ENCODE measurements around the gene SOD3. TPM values are rescaled to one million over a fixed set of nuclear protein-coding genes. Genes with fewer than 3 reads are reported as not detected.

The SOD3 gene
- total RNA-seq, 2 donors from 2014 or later, result not detected

DNA sequence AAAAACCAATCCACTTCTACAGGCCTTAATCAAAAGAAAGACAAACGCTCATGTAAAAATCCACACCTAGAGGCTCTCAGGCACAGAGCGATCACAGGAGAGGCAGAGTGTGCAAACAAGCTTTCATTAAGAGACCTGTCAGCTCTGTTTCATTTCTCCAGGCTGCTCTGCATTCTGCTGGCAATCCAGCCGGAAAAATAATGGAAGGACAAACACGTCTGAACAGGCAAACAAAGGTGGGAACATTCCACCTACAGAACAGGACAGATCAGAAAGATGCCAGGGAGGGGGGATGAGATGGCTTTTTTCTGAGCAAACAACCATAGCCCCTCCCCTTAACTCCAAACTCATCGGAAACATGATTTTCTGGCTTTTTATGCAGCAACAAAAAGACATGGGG lies 9.7 kb downstream of the SOD3 start:
- H3K4me3 Mint-ChIP-seq, result no peak overlapping the region
- H3K9me3 Mint-ChIP-seq, result no peaks in the 10 kb centered on the region
- peaks cover 40% of the 10 kb centered on the region for H3K27me3 Mint-ChIP-seq
- no peaks in the 10 kb centered on the region for H3K36me3 Mint-ChIP-seq (ENCODE audit: low read depth)
- no peak overlapping the region for H3K27ac Mint-ChIP-seq
- no peaks in the 10 kb centered on the region for H3K4me1 Mint-ChIP-seq
- ATAC-seq (replicated peaks), result no peak

GRCh38 chr4:24805566-24805965 lies 10.2 kb downstream of the SOD3 start:
- no peaks in the 10 kb centered on the region for H3K4me1 Mint-ChIP-seq
- H3K27me3 Mint-ChIP-seq, result peaks cover 35% of the 10 kb centered on the region
- no peaks in the 10 kb centered on the region for H3K36me3 Mint-ChIP-seq (ENCODE audit: low read depth)
- H3K27ac Mint-ChIP-seq, result no peak overlapping the region
- no peaks in the 10 kb centered on the region for H3K9me3 Mint-ChIP-seq
- ATAC-seq (replicated peaks), result no peak
- no peak overlapping the region for H3K4me3 Mint-ChIP-seq

GRCh38 chr4:24806206-24806990 lies 11.0 kb downstream of the SOD3 start:
- ATAC-seq (replicated peaks), result no peak
- Mint-ChIP-seq H3K27me3 (peaks cover 27% of the 10 kb centered on the region), H3K9me3 (no peaks in the 10 kb centered on the region), H3K27ac (no peak overlapping the region), H3K4me1 (no peaks in the 10 kb centered on the region), H3K36me3 (ENCODE audit: low read depth) (no peaks in the 10 kb centered on the region), H3K4me3 (no peak overlapping the region)

DNA sequence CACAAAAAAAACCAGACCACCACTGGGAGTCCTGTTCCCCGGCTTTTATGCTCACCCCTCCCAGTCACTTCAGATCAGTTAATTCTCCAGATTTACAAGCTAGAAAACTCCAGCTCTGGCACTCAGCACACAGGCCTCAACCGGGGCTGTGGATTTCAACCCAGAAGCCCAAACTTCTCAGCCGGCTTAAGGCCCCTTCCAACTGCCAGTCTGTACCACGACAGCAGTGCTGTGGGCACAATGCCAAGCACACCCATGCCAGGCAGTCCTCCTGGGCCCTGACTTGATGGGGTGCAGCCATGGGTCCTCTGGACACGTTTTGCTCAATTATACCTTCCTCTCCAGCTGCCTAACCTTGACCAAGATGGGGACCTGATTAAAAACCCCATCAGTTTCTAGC lies 12.2 kb downstream of the SOD3 start:
- Mint-ChIP-seq H3K36me3 (ENCODE audit: low read depth) (no peaks in the 10 kb centered on the region), H3K27ac (no peak overlapping the region), H3K9me3 (peaks cover 6% of the 10 kb centered on the region), H3K4me3 (no peak overlapping the region), H3K27me3 (peaks cover 22% of the 10 kb centered on the region), H3K4me1 (no peaks in the 10 kb centered on the region)
- no peak for ATAC-seq (replicated peaks)

GRCh38 chr4:24808261-24808660 lies 12.9 kb downstream of the SOD3 start:
- no peak overlapping the region for H3K27ac Mint-ChIP-seq
- H3K4me1 Mint-ChIP-seq, result no peaks in the 10 kb centered on the region
- H3K9me3 Mint-ChIP-seq, result peaks cover 6% of the 10 kb centered on the region
- H3K4me3 Mint-ChIP-seq, result no peak overlapping the region
- H3K27me3 Mint-ChIP-seq, result peaks cover 17% of the 10 kb centered on the region
- H3K36me3 Mint-ChIP-seq (ENCODE audit: low read depth), result no peaks in the 10 kb centered on the region
- no peak for ATAC-seq (replicated peaks)

GRCh38 chr4:24808955-24809354 lies 13.6 kb downstream of the SOD3 start:
- H3K27me3 Mint-ChIP-seq, result peaks cover 14% of the 10 kb centered on the region
- peaks cover 6% of the 10 kb centered on the region for H3K9me3 Mint-ChIP-seq
- no peak overlapping the region for H3K4me3 Mint-ChIP-seq
- no peak overlapping the region for H3K27ac Mint-ChIP-seq
- no peaks in the 10 kb centered on the region for H3K36me3 Mint-ChIP-seq (ENCODE audit: low read depth)
- ATAC-seq (replicated peaks), result no peak
- no peaks in the 10 kb centered on the region for H3K4me1 Mint-ChIP-seq

DNA sequence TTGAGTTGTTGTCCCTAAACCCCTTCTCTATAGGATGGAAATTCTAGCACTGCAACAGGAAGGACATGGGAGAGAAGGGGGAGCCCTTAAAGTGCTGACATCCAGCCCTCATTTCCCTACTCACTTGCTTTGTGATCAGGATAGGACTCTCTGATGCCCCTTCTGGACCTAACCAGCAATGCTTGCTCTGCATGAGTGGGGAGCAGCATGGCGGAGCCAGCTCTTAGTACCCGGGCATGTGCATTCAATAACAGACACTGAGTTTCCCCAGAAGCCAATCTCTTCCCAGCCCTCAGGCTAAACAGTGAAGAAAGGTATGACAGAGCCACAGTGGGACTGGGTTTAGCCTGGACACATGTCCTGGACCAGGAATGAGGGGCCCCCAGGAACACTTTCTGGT lies 14.0 kb downstream of the SOD3 start:
- Mint-ChIP-seq H3K9me3 (peaks cover 6% of the 10 kb centered on the region), H3K27me3 (peaks cover 13% of the 10 kb centered on the region), H3K36me3 (ENCODE audit: low read depth) (no peaks in the 10 kb centered on the region), H3K4me1 (no peaks in the 10 kb centered on the region), H3K4me3 (no peak overlapping the region), H3K27ac (no peak overlapping the region)
- no peak for ATAC-seq (replicated peaks)

- Mint-ChIP-seq H3K36me3 (ENCODE audit: low read depth) (no peaks in the 10 kb centered on the region), H3K4me3 (no peak overlapping the region)
- ATAC-seq (replicated peaks), result no peak
Observed at GRCh38 chr4:24809815-24810405, 14.5 kb downstream of the SOD3 start.

DNA sequence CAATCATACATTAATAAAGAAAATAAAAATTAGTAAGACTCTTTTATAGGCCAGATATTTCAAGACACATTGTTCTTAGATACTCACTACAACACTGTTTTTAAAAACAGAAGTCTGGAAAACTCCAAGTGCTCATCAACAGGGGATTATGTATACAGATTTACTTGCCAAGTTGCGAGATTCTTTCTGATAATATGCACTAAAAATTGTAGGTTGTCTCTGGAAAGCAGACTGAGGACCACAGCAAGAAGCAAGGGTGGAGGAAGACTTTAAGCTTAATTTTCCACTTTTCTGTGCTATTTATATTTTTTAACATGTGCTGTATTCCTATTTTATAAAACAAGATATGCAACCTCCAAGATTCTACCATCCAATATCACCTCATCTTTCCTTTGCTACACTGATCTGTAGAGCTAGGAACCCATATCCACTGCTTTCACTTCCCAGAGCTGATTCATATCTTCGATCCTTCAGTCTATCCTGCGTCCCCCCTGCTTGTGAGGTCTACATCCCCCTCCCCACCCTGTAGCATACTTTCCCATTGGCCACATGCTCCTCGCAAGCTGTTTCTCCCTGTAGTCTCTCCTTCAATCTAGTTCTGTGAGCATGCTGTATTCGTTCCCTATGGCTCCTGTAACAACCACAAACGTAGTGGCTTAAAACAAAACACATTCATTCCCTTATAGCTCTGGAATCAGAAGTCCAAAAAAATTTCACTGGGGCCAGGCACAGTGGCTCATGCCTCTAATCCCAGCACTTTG lies 15.7 kb downstream of the SOD3 start:
- no peak overlapping the region for H3K27ac Mint-ChIP-seq
- H3K27me3 Mint-ChIP-seq, result peaks cover 10% of the 10 kb centered on the region
- no peaks in the 10 kb centered on the region for H3K4me1 Mint-ChIP-seq
- H3K4me3 Mint-ChIP-seq, result no peak overlapping the region
- no peak for ATAC-seq (replicated peaks)
- H3K36me3 Mint-ChIP-seq (ENCODE audit: low read depth), result no peaks in the 10 kb centered on the region
- H3K9me3 Mint-ChIP-seq, result peaks cover 6% of the 10 kb centered on the region

More at GRCh38 chr4:24809815-24810405, 14.5 kb downstream of the SOD3 start:
- Mint-ChIP-seq H3K4me1 (no peaks in the 10 kb centered on the region), H3K27ac (no peak overlapping the region), H3K27me3 (peaks cover 10% of the 10 kb centered on the region), H3K9me3 (peaks cover 6% of the 10 kb centered on the region)

GRCh38 chr4:24813732-24814131 lies 18.4 kb downstream of the SOD3 start:
- ATAC-seq (replicated peaks), result no peak
- Mint-ChIP-seq H3K4me3 (no peak overlapping the region), H3K27ac (no peak overlapping the region), H3K36me3 (ENCODE audit: low read depth) (no peaks in the 10 kb centered on the region), H3K27me3 (peaks cover 7% of the 10 kb centered on the region), H3K4me1 (no peaks in the 10 kb centered on the region), H3K9me3 (peaks cover 6% of the 10 kb centered on the region)

DNA sequence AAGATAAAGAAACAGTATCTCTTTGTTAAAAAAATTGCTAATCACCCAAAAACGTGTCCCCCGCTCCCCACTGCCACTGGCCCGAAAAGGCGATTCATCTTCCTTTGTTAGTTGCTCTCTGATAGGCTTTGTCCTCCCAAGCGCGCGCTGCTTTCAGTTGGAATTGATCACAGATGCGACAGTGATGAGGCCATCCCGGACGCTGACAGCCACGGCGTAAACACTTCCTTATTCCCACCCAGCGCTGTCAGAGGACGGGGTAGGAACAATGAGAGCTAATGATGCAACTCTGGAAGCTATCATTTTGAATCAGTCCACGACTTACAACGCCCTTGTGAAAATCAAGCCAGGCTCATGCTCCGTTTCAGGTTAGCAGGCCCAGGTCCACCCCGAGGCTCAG lies 21.4 kb downstream of the SOD3 start:
- no peaks in the 10 kb centered on the region for H3K36me3 Mint-ChIP-seq (ENCODE audit: low read depth)
- no peak overlapping the region for H3K27ac Mint-ChIP-seq
- H3K4me1 Mint-ChIP-seq, result no peaks in the 10 kb centered on the region
- no peak for ATAC-seq (replicated peaks)
- H3K4me3 Mint-ChIP-seq, result no peak overlapping the region
- peaks cover 6% of the 10 kb centered on the region for H3K9me3 Mint-ChIP-seq
- H3K27me3 Mint-ChIP-seq, result peaks cover 15% of the 10 kb centered on the region

GRCh38 chr4:24820541-24820940 lies 25.2 kb downstream of the SOD3 start:
- no peak for ATAC-seq (replicated peaks)
- Mint-ChIP-seq H3K4me3 (no peak overlapping the region), H3K27me3 (peaks cover 13% of the 10 kb centered on the region), H3K9me3 (no peaks in the 10 kb centered on the region), H3K4me1 (no peaks in the 10 kb centered on the region), H3K36me3 (ENCODE audit: low read depth) (no peaks in the 10 kb centered on the region), H3K27ac (no peak overlapping the region)

- Mint-ChIP-seq H3K9me3 (no peaks in the 10 kb centered on the region), H3K36me3 (ENCODE audit: low read depth) (no peaks in the 10 kb centered on the region), H3K4me1 (no peaks in the 10 kb centered on the region), H3K4me3 (no peak overlapping the region), H3K27me3 (peaks cover 23% of the 10 kb centered on the region), H3K27ac (no peak overlapping the region)
- ATAC-seq (replicated peaks), result no peak
Observed at GRCh38 chr4:24824720-24825119, 29.3 kb downstream of the SOD3 start.

- no peak overlapping the region for H3K27ac Mint-ChIP-seq
- ATAC-seq (replicated peaks), result no peak
- H3K36me3 Mint-ChIP-seq (ENCODE audit: low read depth), result no peaks in the 10 kb centered on the region
- no peaks in the 10 kb centered on the region for H3K4me1 Mint-ChIP-seq
- no peak overlapping the region for H3K4me3 Mint-ChIP-seq
- peaks cover 7% of the 10 kb centered on the region for H3K27me3 Mint-ChIP-seq
- no peaks in the 10 kb centered on the region for H3K9me3 Mint-ChIP-seq
Observed at GRCh38 chr4:24831637-24832036, 36.3 kb downstream of the SOD3 start.

DNA sequence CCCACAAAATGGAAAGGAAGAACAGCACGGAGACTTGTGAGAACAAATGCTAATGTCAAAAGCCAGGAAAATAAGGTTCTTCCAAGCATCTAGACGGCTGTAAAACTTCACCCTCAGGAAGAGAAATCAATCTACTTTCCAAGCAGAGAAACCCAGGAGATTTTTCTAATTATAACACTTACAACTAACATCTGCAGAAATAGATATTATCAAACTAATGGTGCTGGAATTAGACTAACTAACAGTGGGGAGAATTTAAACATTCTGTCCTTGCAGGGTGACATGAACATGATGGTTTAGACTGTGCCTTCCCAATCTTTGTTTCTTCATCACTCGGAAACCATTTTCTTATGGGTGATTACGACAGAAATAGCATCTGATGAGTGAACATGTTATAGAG lies 40.3 kb downstream of the SOD3 start:
- no peak overlapping the region for H3K27ac Mint-ChIP-seq
- H3K9me3 Mint-ChIP-seq, result no peaks in the 10 kb centered on the region
- no peaks in the 10 kb centered on the region for H3K36me3 Mint-ChIP-seq (ENCODE audit: low read depth)
- ATAC-seq (replicated peaks), result no peak
- H3K4me3 Mint-ChIP-seq, result no peak overlapping the region
- H3K27me3 Mint-ChIP-seq, result no peaks in the 10 kb centered on the region
- no peaks in the 10 kb centered on the region for H3K4me1 Mint-ChIP-seq

Data from activated T-helper 17 cell treated with anti-CD3 and anti-CD28 coated beads, Interleukin-2, amount 50 U/mL, for 72 hours (primary cell).